Measurements from ENCODE around the gene MPPED1.

The MPPED1 gene

GRCh38 chr22:43491177-43491576 is 79.4 kb downstream of the MPPED1 start:
- DNase-seq (ENCODE audit: low read depth in 4 of 4, low spot score in 1 of 4), result no peak

DNA sequence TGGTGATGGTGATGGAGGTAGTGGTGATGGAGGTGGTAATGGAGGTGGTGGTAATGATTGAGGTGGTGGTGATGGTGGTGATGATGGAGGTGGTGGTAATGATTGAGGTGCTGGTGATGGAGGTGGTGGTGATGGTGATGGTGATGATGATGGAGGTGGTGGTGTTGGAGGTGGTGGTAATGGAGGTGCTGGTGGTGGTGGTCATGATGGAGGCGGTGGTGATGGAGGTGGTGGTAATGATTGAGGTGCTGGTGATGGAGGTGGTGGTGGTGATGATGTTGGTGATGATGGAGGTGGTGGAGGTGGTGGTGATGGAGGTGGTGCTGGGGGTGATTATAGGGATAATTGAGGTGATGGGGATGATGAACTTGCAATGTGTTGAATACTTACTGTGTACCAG is 79.9 kb downstream of the MPPED1 start:
- DNase-seq (ENCODE audit: low read depth in 4 of 4, low spot score in 1 of 4), result no peak

GRCh38 chr22:43493297-43493696 is 81.5 kb downstream of the MPPED1 start:
- DNase-seq (ENCODE audit: low read depth in 4 of 4, low spot score in 1 of 4), result no peak

GRCh38 chr22:43497956-43498855 is 86.4 kb downstream of the MPPED1 start:
- no peak for DNase-seq (ENCODE audit: low read depth in 4 of 4, low spot score in 1 of 4)

- DNase-seq (ENCODE audit: low read depth in 4 of 4, low spot score in 1 of 4), result no peak
These were observed 87.0 kb downstream of the MPPED1 start for GRCh38 chr22:43498856-43499253.

DNA sequence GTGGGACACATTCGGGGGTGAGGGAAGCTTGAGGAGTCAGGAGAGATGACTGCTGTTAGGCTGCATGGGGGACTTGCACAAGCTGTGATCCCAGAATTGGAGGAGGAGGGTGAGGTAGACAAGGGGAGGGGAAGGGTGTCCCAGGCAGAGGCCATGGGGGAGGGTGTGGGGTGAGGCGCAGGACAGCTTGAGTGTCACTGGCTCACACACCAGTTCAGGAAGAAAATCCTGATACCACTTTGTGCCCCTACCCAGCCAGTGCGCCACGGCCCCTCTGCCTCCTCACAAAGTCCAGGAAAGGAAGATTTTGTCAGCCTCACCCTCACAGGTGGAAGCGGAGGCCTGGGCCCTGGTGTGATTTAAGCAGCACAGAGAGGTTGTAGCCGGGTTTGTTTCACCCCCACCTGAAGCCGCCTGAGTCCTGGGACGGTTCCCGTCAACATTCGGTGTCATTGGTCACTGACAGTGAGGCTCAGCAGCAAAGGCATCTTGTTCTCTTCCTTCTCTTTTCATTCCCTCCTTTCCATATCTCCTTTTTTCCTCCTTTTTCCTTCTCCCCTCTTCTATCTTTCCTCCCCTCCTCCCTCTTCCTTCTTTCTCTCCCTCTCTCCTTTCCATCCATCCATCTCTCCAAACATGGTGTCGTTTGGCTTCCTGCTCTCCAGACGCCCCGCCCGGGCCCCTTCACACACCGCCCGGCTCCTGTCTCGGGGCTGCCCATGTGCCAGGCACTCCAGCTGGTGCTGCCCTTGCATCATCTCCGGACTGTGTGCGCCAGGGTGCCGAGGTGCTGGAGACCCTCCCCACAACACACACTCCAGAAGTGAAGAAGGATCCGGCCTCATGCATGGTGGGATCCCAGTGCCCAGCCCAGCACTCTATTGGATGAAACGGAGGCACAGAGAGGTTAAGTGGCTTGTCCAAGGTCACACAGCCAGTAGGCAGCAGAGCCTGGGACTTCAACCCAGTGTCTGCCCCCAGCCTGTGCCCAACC is 89.3 kb downstream of the MPPED1 start:
- DNase-seq (ENCODE audit: low read depth in 4 of 4, low spot score in 1 of 4), result no peak

- DNase-seq (ENCODE audit: low read depth in 4 of 4, low spot score in 1 of 4), result no peak
These were observed 90.1 kb downstream of the MPPED1 start for GRCh38 chr22:43501878-43502277.

- DNase-seq (ENCODE audit: low read depth in 4 of 4, low spot score in 1 of 4), result no peak
These were observed 90.6 kb downstream of the MPPED1 start for GRCh38 chr22:43502306-43502874.

- no peak for DNase-seq (ENCODE audit: low read depth in 4 of 4, low spot score in 1 of 4)
These were observed 92.3 kb downstream of the MPPED1 start for GRCh38 chr22:43504068-43504467.

GRCh38 chr22:43504666-43505261 is 93.0 kb downstream of the MPPED1 start:
- DNase-seq (ENCODE audit: low read depth in 4 of 4, low spot score in 1 of 4), result no peak

GRCh38 chr22:43505423-43505822 is 93.6 kb downstream of the MPPED1 start:
- no peak for DNase-seq (ENCODE audit: low read depth in 4 of 4, low spot score in 1 of 4)

DNA sequence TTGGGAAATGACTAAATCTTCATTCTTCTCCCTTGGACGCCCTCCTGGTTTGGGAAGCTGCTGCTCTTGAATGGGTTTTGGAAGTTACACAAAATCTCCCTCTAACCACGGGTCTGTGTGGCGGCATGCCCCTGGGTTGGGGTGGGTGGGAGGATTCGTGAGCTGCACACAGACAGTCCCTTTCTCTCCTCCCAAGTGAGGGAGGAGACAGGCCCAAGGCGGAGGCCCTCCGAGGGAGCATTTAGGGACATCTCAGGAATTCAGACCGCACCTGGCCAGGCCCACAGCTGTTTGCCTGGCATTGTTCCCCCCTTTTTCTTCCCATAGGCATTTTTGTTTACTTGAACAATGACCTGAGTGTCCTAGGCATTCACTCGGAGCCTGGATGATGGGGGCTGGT is 94.1 kb downstream of the MPPED1 start:
- DNase-seq (ENCODE audit: low read depth in 4 of 4, low spot score in 1 of 4), result no peak

GRCh38 chr22:43506487-43506886 is 94.7 kb downstream of the MPPED1 start:
- DNase-seq (ENCODE audit: low read depth in 4 of 4, low spot score in 1 of 4), result no peak

DNA sequence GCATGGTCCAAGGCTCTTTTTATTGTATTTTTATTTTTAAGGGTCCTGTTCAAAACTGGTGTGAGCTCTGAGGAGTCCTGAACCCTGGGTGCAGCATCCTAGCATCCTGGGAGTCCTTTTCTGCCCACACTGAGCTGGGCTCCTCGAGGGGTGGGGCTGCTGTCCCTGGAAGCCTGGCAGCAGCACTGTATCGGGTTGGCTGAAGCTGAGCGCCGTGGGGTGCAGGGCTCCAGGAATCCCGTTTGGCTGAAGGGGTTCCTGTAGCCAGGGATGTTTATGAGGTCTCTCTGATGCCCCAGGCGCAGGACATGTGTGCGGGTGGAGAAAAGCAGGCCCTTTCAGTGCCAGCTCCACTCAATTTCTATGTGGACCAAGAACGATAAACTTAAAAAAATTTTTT is 95.4 kb downstream of the MPPED1 start:
- no peak for DNase-seq (ENCODE audit: low read depth in 4 of 4, low spot score in 1 of 4)

- DNase-seq (ENCODE audit: low read depth in 4 of 4, low spot score in 1 of 4), result no peak
These were observed 96.7 kb downstream of the MPPED1 start for GRCh38 chr22:43508489-43508888.

DNA sequence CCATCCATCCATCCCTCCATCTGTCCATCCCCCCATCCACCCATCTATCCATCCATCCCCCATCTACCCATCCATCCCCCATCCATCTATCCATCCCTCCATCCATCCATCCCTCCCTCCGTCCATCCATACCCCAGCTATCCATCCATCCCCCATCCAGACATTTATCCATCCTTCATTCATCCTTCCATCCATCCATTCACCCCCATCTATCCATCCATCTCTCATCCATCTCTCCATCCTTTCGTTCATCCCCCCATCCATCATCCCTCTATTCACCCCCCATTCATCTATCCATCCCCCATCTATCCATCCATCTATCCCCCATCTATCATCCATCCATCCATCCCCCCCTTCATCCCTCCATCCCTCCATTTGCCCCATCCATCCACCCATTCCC is 97.5 kb downstream of the MPPED1 start:
- no peak for DNase-seq (ENCODE audit: low read depth in 4 of 4, low spot score in 1 of 4)

DNA sequence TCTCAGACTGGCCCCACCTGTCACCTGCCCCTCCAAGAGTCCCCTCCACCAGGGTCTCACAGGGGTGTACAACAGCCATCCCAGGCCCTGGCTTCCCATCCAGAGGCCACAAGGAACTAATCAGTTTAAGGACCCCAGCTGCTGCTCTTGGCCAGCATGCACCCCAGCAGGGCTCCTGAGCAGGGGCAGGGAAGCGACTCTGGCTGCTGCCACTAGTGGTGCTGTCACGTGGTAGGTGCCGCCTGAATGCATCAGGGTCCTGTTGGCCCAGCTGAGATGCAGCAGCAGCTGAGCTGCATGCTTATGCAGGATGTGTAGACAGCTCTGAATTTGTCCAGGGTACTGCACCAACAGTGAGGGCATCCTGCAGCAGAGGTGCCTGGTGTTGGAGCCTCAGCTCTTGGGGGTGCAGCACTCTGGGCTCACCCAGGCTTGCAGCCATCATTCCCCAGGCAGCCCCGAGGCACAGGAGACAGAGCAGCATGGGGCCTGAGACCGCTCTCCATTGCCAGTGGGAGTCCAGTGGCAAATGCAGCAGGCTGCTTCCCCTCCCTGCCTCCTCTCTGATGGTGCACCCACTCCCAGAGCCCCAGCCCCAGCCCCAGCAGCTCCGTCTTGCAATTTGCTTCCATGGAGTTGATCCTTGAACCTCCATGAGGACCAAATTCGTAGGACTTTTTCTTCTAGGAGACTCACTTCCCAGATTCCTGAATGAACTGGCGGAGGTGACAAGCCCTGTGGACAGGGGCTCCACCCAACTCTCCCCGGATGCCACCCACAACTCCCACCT is 98.7 kb downstream of the MPPED1 start:
- no peak for DNase-seq (ENCODE audit: low read depth in 4 of 4, low spot score in 1 of 4)

GRCh38 chr22:43511276-43511910 is 99.6 kb downstream of the MPPED1 start:
- DNase-seq (ENCODE audit: low read depth in 4 of 4, low spot score in 1 of 4), result no peak

GRCh38 chr22:43512279-43512678 is 100.5 kb downstream of the MPPED1 start:
- no peak for DNase-seq (ENCODE audit: low read depth in 4 of 4, low spot score in 1 of 4)
